GM08714 (cell line): ENCODE data around the gene NBL1.

Source experiments
- H3K4me3 ChIP-seq: fragments of 200-500 bp; sonication (Bioruptor generic); 2 replicates; pipeline ENCODE4 v1.5.1; 2014; ENCODE audit warnings: mild to moderate bottlenecking, low read length, inconsistent platforms
- ZNF274 ChIP-seq: IDR thresholded peaks from 2 replicates; pipeline ENCODE4 v1.6.1; 2012; ENCODE audit warnings: mild to moderate bottlenecking, low read depth, low read length

NBL1 gene

DNA sequence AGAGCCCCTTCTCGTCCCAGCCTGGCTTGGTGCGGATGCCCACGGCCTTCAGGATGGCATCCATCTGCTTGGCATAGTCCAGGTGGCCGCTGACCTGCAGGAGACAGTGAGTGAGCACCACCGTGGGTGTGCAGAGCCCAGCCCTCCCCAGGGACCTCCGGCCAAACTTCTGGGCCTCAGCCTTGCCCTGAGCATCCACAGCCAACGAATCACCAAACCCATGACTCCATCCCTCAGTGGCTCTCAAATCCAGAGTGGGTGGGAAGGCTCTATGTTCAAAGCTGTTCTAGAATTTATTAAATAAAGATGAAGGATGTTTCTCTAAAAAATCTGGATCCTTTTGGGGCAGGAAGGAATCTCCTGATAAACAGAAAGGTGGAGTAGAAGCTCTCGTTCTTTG lies 39.2 kb downstream of the NBL1 start:
- no peak overlapping the region for H3K4me3 ChIP-seq
- no peak for TF ChIP-seq ZNF274

DNA sequence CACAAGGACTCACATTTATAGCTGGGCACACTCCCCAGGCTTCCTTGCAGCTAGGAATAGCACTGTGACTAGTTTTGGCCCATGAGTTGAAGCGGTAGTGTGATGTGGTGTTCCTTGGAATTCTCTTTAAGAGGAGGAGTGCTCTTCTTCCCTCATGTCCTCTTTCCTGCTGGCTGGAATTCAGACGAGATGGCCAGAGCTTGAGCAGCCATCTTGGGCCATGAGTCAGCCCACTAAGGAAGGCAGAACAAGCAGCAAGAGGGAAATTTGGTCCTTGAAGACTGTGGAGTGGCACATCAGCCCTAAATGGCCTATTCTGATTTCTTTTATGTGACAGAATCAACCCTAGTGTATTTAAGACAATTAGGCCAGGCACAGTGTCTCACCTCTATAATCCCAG lies 40.6 kb downstream of the NBL1 start:
- TF ChIP-seq ZNF274: no peak
- H3K4me3 ChIP-seq: no peak overlapping the region

DNA sequence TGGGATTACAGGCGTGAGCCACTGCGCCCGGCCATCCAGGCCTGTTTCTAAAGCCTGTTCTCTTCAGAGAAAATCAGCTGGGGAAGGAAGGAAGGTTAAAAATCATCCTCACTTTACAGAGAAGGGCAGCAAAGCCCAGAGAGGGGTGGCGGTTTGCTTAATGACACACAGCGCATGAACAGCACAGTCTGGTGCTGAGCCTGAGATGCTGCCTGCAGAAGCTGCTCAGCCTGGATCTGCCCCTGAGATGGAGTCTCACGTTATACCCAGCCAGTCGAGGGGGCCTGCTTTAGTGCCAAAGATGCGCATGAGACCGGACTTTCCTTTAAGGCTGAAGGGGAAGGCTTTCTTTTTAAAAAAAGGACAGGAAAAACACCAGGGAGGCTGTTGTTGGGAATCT lies 41.9 kb downstream of the NBL1 start:
- no peak for TF ChIP-seq ZNF274
- no peak overlapping the region for H3K4me3 ChIP-seq

DNA sequence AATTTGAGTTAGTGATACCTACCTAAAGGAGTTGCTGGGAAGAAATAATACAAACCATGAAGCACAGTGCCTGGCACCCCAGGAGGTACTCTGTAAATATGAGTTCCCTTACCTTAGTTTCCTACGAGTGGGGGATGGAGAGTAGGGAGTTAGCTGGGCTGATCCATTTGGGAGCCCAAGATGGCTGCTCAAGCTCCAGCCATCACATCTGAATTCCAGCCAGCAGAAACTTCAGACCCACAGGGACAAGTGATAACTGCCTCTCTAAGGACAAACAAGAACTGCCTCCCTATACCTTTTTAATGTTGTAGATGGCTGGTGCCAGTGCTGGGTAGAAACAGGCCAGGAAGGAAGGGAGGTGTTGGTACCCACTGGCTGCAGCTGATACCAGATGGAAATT lies 43.3 kb downstream of the NBL1 start:
- no peak for TF ChIP-seq ZNF274
- H3K4me3 ChIP-seq: no peak overlapping the region

DNA sequence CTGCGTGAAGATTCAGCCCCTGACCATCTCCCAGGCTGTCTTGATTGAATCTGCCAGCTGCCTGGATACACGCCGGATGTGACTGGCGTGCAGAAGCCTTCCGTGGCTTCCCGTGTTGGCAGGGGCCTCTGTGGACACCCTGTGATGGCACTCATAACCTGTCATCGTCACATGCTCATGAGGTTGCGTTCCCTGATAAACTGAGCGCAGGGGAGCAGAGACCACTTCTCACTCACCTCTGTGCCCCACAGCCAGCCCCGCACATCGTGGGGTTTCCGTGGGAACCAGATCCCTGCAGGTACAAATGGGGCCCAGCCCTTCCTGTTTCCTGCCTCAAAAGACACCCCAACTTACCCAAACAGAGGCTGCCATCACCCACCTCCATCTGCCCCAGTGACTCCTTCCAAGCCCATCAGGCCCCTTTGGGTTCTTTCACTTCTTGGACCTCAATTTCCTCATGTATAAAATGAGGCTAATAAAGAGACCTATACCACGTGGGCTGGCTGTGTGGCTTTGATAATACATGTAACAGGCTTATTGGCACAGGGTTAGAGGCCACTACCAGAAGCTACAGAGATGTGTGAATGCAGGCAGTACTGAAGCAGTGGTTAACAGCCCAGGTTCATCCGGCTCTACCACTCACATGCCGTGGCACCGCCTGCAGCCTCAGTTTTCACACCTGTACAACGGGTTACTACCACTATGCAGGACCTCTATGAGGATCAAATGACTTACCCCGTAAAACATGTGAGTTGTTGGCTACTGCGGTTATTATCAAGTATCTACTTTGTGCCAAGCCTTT lies 44.1 kb downstream of the NBL1 start:
- no peak overlapping the region for H3K4me3 ChIP-seq
- no peak for TF ChIP-seq ZNF274

DNA sequence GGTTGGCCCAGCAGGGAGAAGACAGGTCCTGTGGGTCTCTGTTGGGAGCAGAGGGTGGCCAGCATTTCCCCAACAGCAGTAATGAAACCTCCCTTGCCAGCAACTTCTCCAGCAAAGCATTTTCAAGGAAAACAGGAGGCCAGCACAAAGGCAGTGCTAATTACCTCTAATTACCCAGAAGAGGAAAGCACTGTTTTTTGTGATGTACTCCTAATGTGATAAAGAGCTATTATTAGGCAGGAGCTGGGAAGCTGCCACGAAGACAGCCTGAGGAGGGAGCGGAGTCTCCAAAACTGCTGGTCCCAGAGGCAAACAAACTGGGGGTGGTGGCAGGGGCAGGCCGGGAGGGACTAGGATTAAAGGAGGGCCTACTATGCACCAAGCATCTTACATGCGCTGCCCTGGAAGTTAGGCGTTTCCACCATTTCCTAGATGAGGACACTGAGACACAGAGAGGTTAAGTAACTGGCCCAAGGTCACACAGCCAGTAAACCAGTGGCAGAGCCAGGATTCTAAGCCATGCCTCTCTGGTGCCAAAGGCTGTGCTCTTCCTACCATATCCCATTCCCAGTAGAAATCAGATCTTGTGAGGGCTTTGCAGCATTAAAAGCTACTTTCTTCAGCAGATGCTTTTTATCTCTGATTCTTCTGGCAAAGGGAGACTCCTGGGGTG lies 45.1 kb downstream of the NBL1 start:
- no peak overlapping the region for H3K4me3 ChIP-seq

DNA sequence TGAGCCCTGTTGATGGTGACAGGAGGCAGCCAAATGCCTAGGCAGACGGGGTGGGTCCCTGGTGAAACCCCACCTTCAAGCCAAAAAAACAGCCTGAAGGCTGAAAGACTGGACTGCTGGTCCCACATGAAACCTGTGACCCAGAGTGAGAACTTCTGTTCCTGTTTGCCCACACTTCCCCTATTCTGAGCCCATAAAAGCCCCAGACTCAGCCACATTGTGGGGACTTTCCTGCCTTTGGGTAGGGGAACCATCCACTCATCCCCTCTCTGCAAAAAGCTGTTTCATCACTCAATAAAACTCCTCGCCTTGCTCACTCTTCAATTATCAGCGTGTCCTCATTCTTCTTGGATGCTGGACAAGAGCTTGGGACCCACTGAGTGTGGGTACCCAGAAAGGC lies 45.7 kb downstream of the NBL1 start:
- no peak for TF ChIP-seq ZNF274
- H3K4me3 ChIP-seq: no peak overlapping the region

More for the DNA sequence above, 45.1 kb downstream of the NBL1 start:
- TF ChIP-seq ZNF274: no peak

DNA sequence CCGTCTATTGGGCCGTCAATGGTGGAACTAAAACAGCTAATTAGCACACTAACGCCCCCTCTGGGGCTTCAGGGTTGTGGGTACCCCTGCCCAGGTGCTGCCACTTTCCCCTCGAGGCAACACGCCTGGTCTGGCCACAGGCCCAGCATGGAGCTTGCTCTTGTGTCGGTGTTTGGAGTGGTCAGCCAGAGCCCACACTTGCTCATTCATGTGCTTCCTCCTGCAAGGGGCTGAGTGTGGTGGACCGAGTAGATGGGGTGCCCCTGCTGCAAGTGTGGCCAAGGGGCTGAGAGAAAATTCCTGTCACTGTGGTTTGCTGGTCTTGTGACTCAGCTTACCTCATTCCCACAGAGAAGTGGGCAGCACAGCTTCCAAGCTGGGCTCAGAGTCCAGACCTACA lies 46.2 kb downstream of the NBL1 start:
- no peak for TF ChIP-seq ZNF274
- H3K4me3 ChIP-seq: no peak overlapping the region

DNA sequence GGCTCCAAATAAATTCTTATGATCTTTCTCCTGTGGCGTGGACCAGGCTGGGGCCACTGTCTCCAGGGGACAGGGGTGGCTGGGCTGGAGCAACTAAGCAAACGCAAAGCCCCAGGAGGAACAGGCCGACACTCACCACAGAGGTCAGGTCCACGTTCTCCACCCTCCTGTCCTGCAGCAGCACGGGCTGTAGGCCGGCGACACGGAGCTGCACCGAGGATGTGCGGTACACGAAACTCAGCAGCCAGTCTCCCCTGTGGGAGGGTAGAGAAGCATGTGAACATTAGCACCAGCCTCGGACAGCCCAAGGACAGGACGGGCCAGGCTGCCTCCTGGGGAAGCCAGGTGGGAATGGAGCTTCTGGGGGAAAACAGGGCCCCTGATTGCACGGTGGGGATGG lies 50.2 kb downstream of the NBL1 start:
- no peak overlapping the region for H3K4me3 ChIP-seq
- TF ChIP-seq ZNF274: no peak

DNA sequence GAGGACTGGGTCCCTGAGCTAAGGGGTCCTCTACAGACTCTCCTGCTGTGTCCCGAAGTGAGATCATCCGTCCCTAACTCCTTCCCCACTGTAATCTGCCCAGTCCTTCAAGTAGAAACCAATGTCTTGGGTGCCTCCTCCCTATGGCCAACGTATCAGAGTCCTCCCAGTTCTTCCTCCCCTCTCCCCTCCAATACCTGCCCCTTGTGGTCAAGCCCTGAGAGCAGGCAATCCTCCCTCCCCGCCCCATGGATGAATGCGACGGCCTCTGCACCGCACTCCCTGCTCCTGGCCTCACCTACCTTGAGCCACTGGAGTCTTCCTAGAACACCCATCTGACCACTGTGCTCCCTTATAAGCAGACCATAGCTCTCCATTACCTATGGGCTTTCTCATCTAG lies 51.7 kb downstream of the NBL1 start:
- no peak overlapping the region for H3K4me3 ChIP-seq
- TF ChIP-seq ZNF274: no peak

DNA sequence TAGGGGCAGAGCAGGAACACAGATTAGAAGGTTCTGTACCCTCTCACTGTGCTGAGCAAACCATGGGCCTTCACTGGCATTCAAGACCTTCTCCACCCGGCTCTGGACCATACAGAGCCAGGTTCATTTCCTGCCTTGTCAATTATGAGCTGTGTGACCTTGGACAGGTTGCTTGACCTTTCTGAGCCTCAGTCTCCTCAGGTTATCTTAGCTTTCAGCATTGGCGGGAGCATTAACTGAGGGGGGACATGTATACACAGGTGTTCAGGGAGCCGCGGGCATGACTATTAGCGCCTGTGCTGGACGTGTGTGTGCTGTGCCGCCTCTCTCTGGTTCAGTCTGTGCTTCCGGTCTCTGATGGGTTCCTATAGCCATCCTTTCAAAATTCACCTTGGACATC lies 52.7 kb downstream of the NBL1 start:
- TF ChIP-seq ZNF274: no peak
- no peak overlapping the region for H3K4me3 ChIP-seq

DNA sequence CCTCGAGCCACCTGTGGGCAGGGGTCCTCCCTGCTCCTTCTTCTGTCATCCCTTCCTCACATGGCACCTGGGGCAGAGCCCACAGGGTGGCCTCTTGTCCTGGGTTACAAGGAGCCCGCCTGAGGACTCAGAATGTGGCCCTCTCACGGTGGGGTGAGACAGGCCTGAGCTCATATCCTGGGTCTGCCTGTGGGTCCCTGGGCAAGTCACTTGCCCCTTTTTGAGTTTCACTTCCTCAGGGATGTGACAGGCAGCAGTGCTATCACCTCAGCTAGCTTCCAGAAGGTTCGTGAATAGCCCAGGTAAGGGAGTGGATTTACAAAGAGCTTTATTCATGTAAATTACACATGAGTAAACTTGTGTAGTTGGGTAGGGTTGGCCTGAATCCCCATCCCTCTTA lies 54.1 kb downstream of the NBL1 start:
- H3K4me3 ChIP-seq: no peak overlapping the region
- TF ChIP-seq ZNF274: no peak

DNA sequence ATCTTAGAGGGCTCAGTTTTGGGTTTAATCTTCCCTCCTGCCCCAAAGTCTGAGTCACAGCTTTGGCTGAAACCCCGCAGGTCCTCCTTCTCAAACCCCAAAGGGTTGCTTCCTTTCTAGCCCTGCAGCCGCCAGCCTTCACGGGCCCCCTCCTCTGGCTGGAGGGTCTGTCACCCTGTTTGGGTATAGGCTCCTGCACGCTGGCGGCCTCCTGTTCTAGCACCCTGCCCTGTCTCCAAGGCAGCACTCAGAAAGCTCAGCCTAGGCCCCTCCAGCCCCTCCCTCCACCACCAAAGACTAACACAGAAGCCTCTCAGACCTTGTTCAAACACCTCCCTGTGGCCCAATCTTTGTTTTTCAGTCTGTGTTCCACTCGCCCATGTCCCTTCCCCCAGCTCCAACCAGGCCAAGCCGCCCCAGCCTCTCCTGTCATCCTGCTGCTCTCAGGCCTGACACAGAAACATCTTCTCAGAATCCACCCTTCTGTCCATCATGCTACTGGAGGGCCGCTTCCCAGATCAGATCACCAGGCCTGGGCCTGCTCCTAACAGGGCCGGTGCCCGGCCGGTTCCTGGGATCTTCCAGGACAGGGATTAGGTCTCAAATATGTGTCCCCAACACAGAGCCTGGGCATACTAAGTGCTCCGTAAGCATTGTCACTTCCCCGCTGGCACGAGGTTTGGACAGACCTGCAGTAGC lies 56.1 kb downstream of the NBL1 start:
- no peak overlapping the region for H3K4me3 ChIP-seq
- no peak for TF ChIP-seq ZNF274

DNA sequence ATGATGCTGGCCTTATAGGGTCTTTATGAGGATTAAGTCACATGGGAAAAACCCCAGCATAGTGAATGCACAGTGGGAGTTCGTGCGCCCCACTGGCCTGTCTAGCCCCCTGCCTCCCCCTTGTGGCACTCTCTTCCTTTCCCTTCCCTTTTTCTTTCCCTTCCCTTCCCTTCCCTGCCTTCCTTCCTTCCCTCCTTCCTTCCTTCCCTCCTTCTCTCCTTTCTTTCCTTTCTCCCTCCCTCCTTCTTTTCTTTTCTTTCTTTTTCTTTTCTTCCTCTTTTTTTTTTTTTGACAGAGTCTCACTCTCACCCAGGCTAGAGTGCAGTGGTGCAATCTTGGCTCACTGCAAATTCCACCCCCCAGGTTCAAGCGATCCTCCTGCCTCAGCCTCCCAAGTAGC lies 59.2 kb downstream of the NBL1 start:
- H3K4me3 ChIP-seq: no peak overlapping the region
- TF ChIP-seq ZNF274: no peak
